Measurements from ENCODE around the gene ASNSD1.

ASNSD1 gene

DNA sequence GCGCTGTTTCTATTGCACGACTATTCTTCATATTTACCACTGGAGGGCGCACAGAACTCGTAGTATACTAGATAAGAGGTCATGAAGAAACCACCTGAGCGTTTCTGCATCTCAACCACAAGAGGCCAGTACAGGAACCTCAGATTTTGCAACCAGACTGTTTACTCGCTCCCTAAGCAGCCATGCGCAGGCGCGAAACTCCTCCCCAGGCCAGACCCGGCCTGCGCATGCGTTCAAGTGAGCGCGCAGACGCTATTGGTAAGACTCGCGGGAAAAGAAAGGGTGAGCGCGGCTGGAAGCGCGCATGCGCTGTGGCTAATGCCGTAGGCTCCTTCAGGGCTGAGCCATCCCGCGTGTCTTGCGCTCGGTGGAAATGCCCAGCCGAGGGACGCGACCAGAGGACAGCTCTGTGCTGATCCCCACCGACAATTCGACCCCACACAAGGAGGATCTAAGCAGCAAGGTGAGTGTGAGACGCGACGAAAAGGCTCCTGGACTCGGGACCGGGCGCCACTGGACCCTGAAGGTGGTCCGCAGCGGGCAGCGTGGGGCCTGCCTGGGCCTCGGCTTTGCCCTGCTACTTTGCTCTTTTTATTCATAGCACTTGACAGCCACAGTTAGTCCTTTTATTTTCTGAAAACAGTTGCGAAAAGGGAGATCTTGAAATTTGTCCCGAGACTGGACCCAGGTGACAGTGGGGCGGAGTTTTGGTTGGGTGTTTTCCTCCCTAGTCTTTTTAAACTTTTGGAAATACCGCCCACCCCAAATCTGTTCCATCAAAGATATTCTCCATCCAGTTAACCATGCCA is at the start of gene ASNSD1:
ASNSD1 (plus strand) TSS at position 312 of the 809 bp plus-strand sequence. CDS start 4,674 bp downstream, outside the sequence.
- peak; percentile 100 for DNase-seq

DNA sequence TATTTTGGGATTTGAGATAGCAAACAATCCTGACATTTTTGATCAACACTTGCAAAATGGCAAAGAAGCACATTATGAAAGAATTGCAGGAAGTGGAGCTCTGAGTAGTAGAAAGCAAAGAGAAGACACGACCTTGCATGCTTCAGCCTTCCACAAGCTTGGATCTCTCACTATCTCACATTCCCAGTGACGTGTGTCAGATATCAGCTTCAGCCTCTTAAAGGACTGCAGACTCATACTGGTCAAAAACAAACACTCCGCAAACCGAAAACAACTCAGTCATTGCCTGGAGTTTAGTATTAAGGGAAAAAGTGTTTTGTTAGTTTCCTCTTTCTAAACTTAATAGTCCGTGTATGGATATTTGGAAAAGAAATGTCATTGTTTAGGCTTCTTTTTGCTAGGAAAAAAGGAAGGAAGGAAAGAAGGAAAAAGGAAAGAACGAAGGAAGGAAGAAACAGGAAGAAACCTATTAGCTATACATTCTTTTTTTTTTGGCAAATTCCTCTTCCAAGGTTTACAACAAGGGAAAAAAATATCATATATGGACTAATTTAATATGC is 48.1 kb upstream of the ASNSD1 start:
- DNase-seq, result no peak

DNA sequence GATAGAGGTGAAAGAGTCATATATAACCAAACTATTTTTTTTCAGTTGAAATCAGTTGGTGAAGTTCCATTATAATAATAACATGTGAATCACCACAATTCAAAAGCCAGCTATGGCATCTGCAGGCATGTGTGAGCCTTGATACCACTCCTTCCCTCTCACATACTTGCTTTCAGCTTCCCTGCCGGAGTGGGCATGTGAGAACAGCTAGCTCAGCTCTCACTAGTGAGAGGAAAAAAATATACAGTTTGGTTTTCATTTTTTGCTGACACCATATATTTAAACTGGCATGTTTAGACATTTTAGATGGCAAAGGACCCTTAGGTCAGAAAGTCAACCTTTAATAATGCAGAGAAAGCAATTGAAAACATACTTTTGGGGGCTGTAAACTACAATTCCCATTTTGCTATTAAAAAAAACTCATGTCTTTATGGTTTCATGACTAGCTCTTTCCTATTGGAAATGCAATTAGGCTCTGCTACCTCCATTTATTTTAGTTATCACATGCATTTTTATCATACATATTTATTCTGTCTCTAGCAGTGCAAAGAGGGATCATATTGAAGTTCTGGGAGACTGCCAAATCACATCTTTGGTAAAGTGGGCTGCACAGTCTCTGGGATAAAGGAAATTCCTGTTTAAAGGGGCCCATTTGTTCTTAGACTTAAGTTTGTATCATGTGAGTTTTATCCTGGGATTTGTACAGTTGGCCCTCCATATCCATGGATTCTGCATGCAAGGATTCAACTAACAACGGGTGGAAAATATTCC is 47.4 kb upstream of the ASNSD1 start:
- DNase-seq, result no peak

GRCh38 chr2:189614585-189614984 is 46.7 kb upstream of the ASNSD1 start:
- no peak for DNase-seq

- DNase-seq, result no peak
Observed at GRCh38 chr2:189618197-189618596, 43.1 kb upstream of the ASNSD1 start.

GRCh38 chr2:189621781-189622180 is 39.5 kb upstream of the ASNSD1 start:
- no peak for DNase-seq

GRCh38 chr2:189623049-189623448 is 38.2 kb upstream of the ASNSD1 start:
- no peak for DNase-seq

- no peak for DNase-seq
Observed at GRCh38 chr2:189624648-189625355, 36.5 kb upstream of the ASNSD1 start.

DNA sequence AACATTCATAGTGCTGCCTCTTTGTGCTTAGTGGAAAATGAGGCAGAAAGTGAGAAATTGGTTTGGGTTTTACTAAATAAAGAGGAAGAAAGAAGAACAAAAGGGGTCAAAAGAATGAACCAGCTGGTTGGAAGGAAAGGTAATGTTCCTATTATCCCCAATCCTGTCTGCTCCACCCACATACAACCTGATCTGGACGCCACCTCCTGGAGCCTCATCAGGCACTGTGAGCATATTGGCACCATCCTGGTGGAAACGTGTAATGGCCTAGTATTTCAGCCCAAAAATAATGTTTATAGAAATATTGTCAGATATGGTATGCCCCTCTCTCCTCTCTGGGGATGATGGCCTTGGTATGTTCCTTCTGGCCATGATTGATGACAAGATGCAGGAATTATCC is 35.6 kb upstream of the ASNSD1 start:
- no peak for DNase-seq

- no peak for DNase-seq
Observed at GRCh38 chr2:189627789-189628188, 33.5 kb upstream of the ASNSD1 start.

GRCh38 chr2:189628817-189629530 is 32.3 kb upstream of the ASNSD1 start:
- no peak for DNase-seq

GRCh38 chr2:189629531-189630453 is 31.5 kb upstream of the ASNSD1 start:
- no peak for DNase-seq

GRCh38 chr2:189631849-189632248 is 29.4 kb upstream of the ASNSD1 start:
- DNase-seq, result no peak

DNA sequence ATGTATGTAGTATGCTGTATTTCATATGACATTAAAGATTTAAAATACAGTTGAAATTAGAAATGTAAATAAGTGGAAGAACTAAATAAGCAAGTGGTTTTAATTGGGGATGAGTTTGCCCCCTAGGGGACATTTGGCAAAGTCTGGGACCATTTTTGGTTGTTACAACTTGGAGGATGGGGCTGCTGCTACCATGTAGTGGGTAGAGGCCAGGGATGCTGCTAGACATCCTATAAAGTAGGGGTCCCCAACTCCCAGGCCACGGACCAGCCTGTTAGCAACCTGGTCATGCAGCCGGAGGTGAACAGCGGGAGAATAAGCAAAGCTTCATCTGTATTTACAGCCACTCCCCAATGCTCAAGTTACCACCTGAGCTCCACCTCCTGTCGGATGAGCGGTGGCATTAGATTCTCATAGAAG is 27.9 kb upstream of the ASNSD1 start:
- no peak for DNase-seq

DNA sequence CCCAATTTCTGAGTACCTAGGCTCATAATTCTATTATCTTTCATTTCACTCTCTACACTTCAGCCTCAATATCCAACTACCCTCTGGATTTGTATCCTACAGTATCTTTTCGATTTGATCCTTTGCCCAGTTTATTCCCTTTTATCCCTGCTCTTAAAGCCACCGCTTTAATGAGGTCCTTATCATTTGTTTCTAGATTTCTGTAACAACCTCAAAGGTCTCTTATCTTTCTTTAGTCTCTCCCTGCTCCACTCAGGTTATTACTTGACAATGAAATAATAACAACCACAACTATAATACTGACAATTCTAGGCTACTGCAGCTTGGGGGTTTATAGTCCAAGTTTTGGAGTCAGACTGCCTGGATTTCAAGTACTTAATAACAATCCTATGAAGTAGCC is 25.9 kb upstream of the ASNSD1 start:
- no peak for DNase-seq

DNA sequence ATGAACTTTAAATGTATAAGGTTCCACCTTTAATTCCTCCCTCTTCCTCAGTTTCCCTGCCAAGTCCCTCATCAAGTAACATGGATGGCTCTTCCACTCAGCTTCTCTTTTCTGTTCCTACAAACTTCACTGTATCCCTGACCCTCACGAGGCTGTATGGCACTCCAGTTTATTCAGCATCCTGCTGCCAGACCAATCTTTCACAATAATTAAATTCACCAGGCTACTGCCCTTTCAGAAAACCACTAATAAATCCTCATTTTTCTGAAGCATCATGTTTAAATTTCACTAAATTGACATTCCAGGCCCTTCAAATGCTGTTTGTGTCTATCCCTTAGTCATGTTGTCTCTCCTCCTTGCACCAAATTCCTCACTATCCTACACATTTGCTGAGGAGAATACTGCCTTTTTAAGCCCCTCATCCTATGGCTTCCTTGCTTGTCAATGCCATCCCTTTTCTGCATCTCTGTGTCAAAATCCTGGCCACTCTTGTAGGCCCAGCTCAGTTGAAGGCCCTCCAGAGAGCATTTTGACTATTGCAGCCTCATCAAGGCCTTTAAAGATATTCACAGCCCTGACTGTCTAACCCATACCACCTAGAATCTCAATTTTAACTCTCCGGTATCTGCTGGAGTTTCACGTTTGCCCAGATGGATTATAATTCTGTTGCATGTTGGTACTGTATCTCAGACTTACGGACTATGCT is 22.8 kb upstream of the ASNSD1 start:
- no peak for DNase-seq

- no peak for DNase-seq
Observed at GRCh38 chr2:189639007-189639609, 22.2 kb upstream of the ASNSD1 start.

- peak; percentile 42 for DNase-seq
Observed at GRCh38 chr2:189641002-189641401, 20.3 kb upstream of the ASNSD1 start.

DNA sequence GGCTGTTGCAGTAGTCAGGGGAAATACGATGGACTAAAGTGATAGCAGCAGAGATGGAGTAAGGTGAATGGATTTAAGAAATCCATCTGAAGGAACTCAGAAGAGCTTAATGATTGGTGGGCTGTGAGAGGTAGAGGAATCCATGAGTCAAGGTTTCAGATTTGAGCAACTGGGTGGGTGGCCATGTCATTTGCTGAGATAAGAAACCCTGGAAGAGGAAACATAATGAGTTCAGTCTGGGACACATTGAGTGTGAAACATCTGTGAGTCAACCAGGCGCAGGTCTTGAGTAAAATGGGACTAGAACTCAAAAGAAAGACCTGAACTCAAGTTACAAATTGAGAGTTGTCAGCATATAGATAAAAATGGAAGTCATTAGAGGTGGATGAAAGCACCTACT is 19.7 kb upstream of the ASNSD1 start:
- no peak for DNase-seq

GRCh38 chr2:189646521-189646920 is 14.7 kb upstream of the ASNSD1 start:
- DNase-seq, result no peak
